Activated effector memory CD4-positive, alpha-beta T cell treated with Interleukin-2 at 50 U/mL for 16 hours (primary cell): ENCODE results near the gene DRG2.

ENCODE experiments used
- DNase-seq: peaks from one replicate; pipeline ENCODE4 v3.0.0-alpha.2; 2020

The DRG2 gene

DNA sequence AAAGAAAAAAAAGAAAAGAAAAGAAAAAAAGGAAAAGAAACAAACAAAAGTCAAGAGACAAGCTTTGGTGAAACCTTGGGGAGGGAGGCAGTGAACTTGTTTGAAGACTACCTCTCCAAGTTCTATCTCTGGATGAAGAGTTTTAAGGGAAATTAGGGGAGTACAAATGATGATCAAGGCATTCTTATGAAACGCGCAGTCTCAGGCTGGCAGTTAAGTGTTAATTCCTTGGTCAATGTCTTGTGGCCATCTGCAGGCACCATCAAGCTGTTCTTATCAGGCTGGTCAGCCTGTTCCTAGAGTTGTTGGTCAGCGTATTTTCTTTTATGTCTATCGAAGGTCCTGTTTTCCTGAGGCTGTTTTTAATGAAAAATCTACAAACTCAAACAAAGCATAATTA lies 8.2 kb upstream of the DRG2 start:
- no peak for DNase-seq

DNA sequence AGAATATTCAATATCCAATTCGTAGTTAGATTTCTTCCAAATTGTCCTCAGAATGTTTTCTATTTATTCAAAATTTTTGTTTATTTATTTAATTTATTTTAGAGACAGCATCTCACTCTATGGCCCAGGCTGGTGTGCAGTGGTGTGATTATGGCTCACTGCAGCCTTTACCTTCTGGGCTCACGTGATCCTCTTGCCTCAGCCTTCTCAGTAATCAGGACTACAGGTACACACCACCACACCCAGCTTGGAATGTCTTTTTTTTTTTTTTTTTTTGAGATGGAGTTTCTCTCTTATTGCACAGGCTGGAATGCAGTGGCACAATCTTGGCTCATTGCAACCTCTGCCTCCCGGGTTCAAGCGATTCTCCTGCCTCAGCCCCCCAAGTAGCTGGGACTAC lies 3.5 kb upstream of the DRG2 start:
- DNase-seq = no peak

DNA sequence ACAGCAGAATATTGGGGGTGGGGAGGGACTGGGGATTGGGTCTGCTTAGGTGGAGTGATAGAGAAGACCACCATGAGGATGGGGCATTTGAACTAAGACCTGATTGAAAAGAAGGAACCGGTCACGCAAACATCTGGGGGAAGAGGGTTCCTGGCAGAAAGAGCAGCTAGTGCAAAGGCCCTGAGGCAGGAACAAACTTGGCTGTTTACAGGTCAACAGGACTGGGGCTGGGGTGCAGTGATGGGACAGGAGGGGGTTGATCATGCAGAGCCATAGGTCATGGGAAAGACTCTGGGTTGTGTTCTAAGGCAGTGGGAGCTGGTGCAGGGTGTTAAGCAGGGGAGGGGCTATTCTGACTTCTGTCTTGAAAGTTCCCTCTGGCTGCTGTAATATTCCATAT lies 1.9 kb downstream of the DRG2 start:
- no peak for DNase-seq

DNA sequence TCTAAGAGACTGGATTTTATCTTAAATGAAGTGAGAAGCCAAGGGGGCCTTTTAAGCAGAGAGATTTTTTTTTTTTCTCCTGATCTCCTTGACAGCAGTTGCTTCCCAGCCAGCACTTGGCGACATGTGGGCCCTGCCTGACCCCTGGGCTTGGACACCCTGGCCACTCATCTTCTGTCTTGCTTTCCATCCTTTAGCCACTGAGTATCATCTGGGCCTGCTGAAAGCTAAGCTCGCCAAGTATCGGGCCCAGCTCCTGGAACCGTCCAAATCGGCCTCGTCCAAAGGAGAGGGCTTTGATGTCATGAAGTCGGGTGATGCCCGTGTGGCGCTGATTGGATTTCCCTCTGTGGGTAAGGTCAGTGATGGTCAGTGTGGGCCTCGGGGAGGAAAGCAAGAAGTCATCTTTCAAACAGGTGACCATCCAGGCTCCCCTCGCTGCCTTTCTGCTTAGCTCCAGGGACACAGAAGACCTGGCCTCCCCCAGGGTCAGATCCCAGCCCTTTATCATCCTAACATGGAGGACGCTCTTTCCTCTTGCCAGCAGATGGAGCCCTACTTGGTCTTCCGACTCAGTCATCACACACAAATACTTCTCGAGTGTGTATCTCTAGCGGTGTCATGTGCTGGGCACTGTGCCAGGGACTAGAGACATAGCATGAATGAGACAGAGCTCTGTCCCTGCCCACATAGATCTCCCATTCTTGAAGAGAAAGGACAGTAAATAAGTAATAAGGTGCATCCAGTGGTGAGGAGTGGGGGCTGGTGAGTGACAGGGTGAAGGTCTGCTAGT lies 6.1 kb downstream of the DRG2 start:
- no peak for DNase-seq

DNA sequence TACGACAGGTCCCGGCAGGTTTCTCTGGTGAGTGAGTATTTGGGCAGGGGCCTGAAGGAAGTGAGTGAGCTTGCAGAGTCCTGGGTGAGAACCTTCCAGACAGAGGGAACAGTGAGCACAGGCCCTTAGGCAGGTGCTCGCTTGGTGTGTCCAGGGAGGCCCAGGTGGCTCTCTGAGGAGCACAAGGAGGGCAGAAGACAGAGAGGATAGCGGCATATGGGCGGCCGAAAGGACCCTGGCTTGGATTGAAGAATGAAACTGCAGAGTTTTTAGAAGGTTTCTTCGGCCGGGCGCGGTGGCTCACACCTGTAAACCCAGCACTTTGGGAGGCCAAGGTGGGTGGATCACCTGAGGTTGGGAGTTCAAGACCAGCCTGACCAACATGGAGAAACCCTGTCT lies 6.7 kb downstream of the DRG2 start:
- DNase-seq = no peak

DNA sequence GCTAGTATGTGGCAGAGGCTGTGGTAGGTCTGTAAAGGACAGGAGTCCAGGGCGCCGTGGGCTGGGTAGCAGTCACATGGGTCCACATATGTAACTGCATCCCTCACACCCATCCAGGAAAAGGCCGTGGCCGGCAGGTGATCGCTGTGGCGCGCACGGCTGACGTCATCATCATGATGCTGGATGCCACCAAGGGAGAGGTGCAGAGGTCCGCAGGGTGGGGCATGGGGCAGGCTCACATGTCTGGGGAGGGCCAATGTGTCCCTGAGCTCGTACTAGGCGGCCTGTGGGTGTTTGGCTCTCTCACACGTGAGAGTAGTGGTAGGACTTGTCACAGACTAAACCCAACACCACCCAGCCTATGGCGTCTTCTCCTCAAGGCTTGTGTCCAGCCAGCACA lies 11.8 kb downstream of the DRG2 start:
- DNase-seq = no peak

DNA sequence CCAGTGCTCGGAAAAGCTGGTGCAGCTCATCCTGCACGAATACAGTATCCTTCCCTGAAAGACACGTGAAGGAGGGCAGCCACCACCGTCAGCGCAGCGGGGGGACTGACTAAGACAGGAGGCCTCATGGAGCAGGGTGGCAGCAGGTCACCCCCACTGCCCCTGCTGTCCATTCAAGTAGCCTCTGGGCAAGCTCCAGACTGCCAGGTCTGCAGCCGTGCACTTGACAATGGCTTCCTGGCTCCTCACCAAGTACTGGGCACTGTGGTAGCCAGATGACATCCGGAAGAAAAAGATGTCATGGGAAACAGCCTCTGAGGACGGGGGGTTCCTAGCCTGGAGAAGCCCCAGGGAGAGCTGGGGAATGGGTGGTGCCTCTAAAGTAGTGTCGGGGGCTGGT lies 12.9 kb downstream of the DRG2 start:
- no peak for DNase-seq

DNA sequence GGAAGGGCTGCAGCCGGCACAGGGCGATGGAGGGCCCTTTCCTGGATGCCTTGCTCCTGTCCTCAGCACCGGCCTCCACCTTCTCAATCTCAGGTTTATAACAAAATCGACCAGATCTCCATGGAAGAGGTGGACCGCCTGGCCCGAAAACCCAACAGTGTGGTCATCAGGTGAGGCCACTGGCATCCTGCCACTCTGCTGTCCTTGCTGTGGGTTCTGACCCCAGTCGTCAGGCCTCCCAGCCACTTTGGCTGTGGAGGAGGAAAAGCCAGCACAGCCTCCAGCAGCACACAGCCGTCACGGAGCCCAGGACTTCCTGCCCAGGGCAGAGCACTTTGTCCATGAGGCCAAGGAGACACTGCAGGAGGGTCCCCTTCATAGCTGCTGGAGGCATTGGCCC lies 14.1 kb downstream of the DRG2 start:
- DNase-seq = no peak

DNA sequence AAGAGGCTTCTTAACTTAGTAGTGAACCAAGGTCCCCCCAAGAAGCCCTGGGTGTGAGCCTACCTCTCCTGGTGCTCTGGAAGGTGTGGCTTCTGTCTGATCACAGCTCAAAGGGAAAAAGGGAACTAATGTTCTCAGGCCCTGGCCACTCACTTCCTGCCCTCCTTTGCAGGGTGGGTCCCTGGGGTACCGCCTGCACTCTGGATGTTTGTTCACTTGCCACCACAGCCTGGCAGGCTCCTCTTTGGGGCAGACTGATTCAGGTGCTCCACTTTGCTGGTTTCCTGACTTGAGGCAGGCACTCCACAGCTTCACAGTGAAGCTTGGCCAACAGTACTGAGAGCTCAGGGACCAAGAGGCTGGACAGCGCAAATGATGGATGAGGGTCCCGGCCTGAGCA lies 14.9 kb downstream of the DRG2 start:
- no peak for DNase-seq

DNA sequence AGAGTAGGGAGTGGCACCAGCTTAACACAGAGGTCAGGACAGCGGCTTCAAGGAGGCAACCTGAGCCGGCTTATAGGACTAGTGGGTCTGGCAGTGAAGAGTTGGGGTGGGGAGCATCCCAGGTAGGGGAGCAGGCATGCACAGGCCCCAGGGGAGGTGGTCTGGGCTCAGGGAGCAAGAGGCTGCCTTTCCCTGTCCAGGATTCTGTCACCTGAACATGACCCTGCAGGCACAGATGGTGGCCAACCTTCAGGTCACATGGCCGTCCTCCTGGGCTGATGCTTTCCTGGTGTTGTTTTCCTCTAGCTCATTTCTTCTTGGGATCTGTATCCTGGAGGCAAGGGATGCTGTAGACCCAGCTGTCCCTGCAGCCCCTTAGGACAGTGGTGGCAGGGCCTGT lies 17.3 kb downstream of the DRG2 start:
- no peak for DNase-seq

DNA sequence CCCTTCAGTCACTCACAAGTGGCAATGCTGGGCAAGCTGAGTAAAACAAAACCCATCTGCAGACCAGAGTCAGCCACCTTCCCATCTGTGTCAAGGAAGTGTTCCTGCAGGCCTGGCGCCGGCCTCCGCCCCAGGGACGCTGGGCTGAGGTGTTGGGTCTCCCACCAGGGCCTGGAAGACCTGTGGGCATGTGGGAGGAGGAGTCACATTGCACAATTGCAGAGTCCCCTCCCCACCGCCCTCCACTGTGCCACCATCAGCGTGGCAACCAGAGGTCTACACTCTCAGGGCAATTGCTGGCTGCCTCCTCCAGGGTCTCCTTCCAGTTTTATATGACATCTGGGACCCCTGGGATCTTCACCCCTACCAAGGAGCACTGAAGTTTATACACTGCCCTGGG lies 17.8 kb downstream of the DRG2 start:
- DNase-seq = no peak

DNA sequence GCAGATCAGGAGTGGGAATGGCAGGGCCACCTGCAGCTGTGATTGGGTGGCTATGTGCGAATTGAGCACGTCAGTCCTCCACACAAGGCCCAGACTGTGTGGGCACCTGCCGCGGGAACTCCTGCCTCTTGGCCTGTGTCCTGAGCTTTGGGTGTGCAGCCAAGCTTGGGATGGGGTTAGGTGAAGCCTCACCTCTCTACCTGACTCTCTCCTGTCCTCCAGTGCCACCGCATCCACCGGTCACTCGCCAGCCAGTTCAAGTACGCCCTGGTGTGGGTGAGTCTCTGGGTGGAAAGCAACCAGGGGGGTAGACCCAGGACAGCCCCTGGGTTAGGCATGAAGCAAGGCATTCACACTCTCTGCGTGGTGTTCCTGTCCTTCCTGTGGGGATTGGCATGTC lies 18.5 kb downstream of the DRG2 start:
- no peak for DNase-seq

DNA sequence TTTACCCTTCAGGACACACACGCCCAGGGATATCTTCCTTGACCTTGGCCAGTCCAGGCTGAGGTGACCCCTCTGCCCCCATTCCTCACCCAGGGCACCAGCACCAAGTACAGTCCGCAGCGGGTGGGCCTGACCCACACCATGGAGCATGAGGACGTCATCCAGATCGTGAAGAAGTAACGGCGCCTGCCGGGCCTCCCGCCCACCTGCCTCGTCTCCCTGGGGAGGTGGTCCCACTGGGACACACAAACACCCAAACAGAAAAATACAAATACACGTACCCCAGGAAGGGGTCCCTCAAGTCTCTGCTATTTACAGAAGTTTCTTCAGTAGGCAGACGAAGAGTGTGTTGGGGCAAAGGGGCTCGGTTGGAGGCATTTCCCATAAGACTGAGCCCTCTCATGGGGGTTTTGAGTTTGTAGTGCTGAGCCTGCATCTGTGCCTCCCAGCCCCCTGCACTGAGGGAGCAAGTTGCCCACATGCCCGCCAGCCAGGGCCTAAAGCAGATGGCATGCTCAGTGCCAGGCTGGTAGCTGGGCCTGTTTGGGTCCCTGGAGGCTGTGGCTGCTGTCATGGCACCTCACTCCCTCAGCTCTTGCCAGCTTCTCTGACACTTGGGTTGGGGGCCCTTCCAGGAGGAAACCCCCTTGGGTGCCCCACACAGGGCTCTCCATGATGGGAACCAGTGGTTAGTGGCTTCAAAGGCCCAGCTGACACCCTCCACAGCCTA lies 19.5 kb downstream of the DRG2 start:
- no peak for DNase-seq

DNA sequence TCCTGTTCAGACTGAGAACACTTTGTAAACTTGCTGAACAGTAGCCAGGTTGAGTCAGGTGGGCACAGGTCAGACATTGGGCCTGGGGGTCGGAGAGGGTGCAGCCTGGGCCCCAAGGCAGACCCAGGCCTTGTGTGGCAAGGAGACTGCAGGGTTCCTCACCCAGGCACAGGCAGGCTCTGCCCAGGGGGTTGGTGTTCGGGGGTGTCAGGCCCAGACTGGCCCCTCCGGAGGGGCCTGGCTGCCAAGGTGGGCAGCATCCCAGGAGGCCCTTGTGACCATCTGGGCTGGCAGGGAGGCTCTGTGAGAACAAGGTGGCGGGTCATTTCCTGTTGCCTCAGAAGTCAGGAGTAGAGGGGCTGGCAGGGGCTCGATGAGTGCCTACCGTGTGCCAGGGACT lies 20.2 kb downstream of the DRG2 start:
- no peak for DNase-seq

DNA sequence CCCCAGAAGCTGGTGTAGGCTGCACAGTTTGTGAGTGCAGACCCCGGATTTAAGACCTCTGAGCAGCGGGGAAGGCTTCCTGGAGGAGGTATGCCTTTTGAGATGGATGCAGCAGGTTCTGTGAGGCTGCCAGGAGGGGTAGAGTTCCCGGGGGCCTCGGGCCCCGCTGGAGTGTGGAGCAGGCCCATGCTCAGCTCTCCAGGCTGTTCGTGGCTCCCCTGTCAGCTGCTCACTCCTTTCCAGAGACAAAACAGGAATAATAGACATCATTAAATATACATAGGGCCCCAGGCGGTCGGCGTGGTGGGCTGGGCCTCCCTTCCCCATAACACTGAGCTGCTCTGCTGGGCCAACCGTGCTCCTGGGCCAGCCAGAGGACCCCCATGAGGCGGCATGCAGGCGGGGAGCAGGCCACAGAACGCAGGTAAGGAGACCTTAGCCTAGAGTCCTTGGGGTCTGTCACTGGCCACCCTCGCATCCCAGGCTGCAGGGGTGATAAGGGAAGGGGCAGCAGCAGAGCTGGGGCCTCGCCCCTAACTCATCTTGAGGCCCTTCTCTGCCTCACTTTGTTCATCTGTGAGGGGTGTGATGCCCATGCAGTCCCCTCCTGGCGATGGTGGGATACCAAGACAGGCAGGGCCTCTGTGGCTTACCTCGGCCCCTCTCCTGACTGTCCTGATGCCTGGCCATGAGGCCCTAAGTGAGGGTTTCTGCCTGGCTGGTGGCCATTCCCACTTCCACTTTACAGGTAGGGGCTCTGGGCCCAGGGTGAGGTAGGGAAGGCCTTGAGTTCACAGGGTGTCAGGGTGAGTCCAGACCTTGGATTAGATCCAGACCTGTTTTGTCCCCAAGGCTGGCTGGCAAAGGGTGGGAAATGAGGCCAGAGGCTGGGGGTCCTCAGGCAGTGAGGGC lies 20.9 kb downstream of the DRG2 start, which contains the start of gene MYO15A:
Gene MYO15A, plus strand, starts transcription at position 356 of the 912 bp plus-strand sequence. CDS start 10,045 bp downstream, outside the sequence.
- no peak for DNase-seq

DNA sequence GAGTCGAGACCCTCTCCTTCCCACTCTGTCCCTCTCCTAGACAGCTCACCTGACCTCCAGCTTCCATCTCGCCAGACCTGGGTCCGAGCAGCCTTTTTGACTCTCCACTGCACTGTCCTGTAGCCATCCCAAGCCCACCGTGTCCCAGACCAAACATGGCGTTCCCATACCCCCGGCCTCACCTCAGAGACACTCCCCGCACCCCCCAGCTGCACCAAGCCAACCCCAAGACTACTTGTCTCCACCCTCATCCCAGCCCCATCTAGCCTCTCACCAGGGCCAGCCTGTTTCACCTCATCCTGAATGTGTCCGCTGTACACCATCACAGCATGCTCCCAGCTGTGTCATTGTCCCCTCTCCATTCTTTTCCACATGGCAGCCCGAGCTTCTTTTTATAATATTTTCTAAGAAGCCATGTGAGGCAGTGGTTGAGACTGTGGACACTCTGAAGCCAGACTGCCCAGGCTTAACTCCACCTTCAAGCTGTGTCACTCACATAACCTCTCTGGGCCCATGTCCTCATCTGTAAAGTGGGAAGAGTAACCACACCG lies 22.3 kb downstream of the DRG2 start:
- DNase-seq = no peak

DNA sequence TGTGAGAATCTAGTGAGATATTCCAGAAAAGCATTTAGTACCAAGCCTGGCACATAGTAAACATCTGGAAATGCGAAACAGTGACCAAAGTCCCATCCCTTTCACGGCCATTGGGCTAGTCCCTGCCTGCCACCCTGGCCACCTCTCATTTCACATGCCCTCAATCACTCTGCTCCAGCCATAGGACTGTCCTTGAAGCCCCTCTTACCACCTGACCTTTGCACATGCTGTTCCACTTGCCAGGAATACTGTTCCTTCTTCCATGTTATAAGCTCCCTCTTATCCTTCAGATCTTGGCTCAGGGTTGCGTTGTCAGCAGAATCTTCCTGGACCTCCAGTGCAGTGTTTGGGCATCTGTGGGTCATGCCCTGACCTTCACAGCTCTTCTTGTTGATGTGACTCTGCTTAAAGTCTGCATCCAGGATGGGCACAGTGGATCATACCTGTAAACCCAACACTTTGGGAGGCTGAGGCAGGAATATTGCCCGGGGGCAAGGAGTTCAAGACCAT lies 22.9 kb downstream of the DRG2 start:
- no peak for DNase-seq

DNA sequence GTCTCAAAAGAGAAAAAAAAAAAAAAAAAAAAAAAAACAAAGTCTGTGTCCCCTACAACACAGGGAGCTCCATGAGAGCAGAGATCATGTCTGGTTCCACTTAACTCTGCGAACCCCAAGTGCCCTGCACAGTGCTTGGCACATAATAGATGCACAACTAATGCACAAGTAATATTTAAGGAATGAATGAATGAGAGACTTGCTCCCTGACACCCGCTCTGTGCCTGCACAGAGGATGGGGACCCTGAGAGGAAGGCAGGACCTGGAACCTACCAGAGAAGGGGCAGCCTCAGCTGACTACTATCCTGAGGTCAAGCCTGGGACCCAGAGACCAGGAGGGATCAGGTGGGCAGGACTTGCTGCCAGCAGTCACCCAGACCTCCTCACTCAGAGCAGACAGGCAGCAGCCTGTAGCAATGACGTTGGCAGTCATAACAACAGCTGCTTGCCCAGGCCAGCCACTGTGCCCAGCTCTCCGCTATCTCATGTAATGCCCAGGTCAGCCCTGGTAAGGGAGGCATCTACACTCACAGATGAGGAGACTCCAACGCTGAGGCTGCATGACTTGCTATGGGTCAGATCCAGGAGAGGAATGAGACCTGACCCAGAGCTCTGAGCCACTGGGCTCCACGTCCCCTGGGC lies 23.7 kb downstream of the DRG2 start:
- no peak for DNase-seq

DNA sequence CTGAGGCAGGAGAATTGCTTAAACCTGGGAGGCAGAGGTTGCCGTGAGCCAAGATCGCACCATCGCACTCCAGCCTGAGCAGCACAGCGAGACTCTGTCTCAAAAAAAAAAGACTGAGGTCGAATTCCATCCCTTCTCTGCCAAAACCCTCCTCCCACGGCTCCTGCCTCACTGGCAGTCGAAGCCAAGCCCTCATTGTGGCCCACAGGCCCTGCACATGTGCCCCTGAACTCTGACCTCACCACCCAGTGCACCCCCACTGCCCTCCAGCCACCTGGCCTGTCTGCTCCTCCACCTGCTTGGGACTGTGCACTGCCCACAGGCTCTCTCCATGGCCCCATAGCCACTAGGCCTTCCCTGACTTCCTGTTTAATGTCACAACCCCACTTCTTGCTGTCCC lies 27.8 kb downstream of the DRG2 start:
- DNase-seq = no peak

DNA sequence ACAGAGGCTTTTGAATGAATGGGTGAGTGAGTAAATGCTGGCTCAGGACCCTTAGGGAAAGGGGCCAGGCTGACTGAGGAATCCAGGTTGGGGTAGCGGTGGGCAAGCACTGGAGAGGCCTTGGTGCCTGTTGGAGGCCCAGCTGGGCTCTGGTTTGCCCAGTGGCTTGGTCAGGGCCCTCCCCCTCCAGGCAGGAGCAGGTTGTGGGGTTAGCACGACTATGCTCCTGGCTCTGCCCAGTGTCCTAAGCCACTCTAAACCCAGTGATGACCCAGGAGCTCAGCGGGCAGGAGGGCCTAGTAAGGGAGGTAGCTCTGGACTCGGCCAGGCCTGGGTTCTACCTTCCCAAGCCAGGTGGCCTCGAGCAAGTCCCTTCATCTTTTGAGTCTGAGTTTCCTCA lies 28.3 kb downstream of the DRG2 start:
- DNase-seq = no peak

DNA sequence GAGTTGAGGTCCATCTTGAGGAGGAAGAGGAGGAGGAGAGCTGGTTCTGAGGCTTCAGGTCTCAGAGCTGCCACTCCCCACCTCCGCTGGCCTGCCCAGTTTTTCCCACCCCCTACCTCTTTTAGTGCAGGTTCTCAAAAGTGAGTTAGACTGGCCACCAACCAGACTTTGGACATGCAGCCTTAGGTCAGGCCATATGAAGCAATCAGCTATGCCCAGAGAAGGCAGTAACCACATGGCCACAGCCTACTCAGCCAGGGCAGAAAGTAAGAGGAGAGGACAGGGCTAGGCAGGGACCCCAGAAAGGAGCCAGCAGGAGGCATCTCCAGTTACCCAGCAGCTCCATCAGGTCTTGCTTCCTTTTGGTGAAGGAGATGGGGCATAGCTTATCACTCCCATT lies 29.8 kb downstream of the DRG2 start:
- no peak for DNase-seq
